Endothelial cell of umbilical vein (primary cell): ENCODE results near the gene DNAH11. TPM values are rescaled to one million over a fixed set of nuclear protein-coding genes. Genes with fewer than 3 reads are reported as not detected.
A peak's percentile ranks its signal among the peaks of the same experiment; 100 is the strongest.

Experiments
- BruUV-seq: library from RNA; stranded (reverse); fragments of 400-500 nt; replicated peaks from 2 replicates; lab custom pipeline; 2021; lab: Mats Ljungman, UMichigan
- CTCF ChIA-PET: fragments of 300-600, 350-600 bp; sonication (Branson Sonifier 250); formaldehyde crosslinking; loops from one replicate; lab custom pipeline; 2021; ENCODE audit warnings: antibody characterized with exemption, inconsistent platforms; lab: Charles Lee
- POLR2A ChIA-PET: fragments of 300-600, 350-600 bp; sonication (Branson Sonifier 250); formaldehyde crosslinking; loops from one replicate; lab custom pipeline; 2021; ENCODE audit warnings: antibody characterized with exemption, inconsistent platforms; lab: Charles Lee
- DNase-seq: peaks from one replicate; pipeline ENCODE4 v3.0.0-alpha.2; 2011; ENCODE audit warnings: low read depth, low spot score
- FAIRE-seq: peaks from 2 replicates; lab custom pipeline; 2011; peaks lifted over from hg19 to GRCh38; lab: Jason Lieb, UNC
- H2AFZ ChIP-seq: 2 replicates; pipeline ENCODE4 v1.6.0; 2012; ENCODE audit warnings: low read depth, low read length, control low read depth, inconsistent platforms
- H3K27ac ChIP-seq: 2 replicates; pipeline ENCODE4 v1.5.1; 2011; ENCODE audit warnings: low read depth, mild to moderate bottlenecking, control low read depth, low read length, moderate library complexity; ENCODE audit not compliant: insufficient read depth
- H3K27me3 ChIP-seq, 2 experiments: 2 replicates each; pipeline versions ENCODE4 v1.6.0 to v1.6.1; 2011; ENCODE audit warnings: low read length in 2 of 2, mixed read lengths in 1 of 2; ENCODE audit not compliant: control insufficient read depth in 2 of 2, insufficient read depth in 2 of 2
- H3K36me3 ChIP-seq, 2 experiments: 2 replicates in 1 of 2; 3 replicates in 1 of 2; pipeline ENCODE4 v1.5.1; 2011; ENCODE audit warnings: low read length in 2 of 2, mild to moderate bottlenecking in 1 of 2, moderate library complexity in 1 of 2; ENCODE audit not compliant: control insufficient read depth in 2 of 2, insufficient read depth in 2 of 2; ENCODE audit errors: extremely low read depth in 1 of 2
- H3K4me1 ChIP-seq: 3 replicates; pipeline ENCODE4 v1.5.1; 2011; ENCODE audit warnings: mild to moderate bottlenecking, low read length; ENCODE audit not compliant: control insufficient read depth, insufficient read depth; ENCODE audit errors: extremely low read depth
- H3K4me2 ChIP-seq: 2 replicates; pipeline ENCODE4 v1.6.1; 2011; ENCODE audit warnings: low read length, control low read depth, mixed read lengths; ENCODE audit not compliant: insufficient read depth
- H3K4me3 ChIP-seq, 3 experiments: fragments of 200-600 bp in 1 of 3; sonication (generic), shearing (Covaris generic) in 1 of 3; replicated peaks in 1 of 3; 2 replicates each; pipeline ENCODE4 v1.5.1; 2011 to 2016; ENCODE audit warnings: control low read depth in 3 of 3, low read length in 3 of 3, mild to moderate bottlenecking in 2 of 3, inconsistent platforms in 1 of 3, low read depth in 1 of 3, moderate library complexity in 1 of 3; ENCODE audit not compliant: insufficient read depth in 1 of 3
- H3K79me2 ChIP-seq: 2 replicates; pipeline ENCODE4 v1.6.0; 2012; ENCODE audit warnings: low read length, inconsistent platforms; ENCODE audit not compliant: control insufficient read depth, insufficient read depth
- H3K9ac ChIP-seq: replicated peaks from 2 replicates; pipeline ENCODE3; 2011; ENCODE audit warnings: low read length, control low read depth; ENCODE audit not compliant: insufficient read depth; ENCODE audit errors: extremely low read depth
- H3K9me1 ChIP-seq: replicated peaks from 3 replicates; pipeline ENCODE4 v1.6.0; 2011; ENCODE audit warnings: mild to moderate bottlenecking, low read length; ENCODE audit not compliant: control insufficient read depth, insufficient read depth; ENCODE audit errors: extremely low read depth
- H3K9me3 ChIP-seq: replicated peaks from 2 replicates; pipeline ENCODE4 v1.5.1; 2012; ENCODE audit warnings: low read length, inconsistent platforms; ENCODE audit not compliant: control insufficient read depth, insufficient read depth
- H4K20me1 ChIP-seq: replicated peaks from 2 replicates; pipeline ENCODE3; 2011; ENCODE audit warnings: mild to moderate bottlenecking, low read length; ENCODE audit not compliant: control insufficient read depth, insufficient read depth; ENCODE audit errors: extremely low read depth
- EZH2 ChIP-seq: IDR thresholded peaks from 2 replicates; pipeline ENCODE4 v1.6.1; 2012; ENCODE audit warnings: borderline replicate concordance, low read depth, mild to moderate bottlenecking, moderate library complexity, low read length, inconsistent platforms; ENCODE audit not compliant: severe bottlenecking
- FOS ChIP-seq: IDR thresholded peaks from 2 replicates; pipeline ENCODE4 v1.6.1; 2011; ENCODE audit warnings: mild to moderate bottlenecking, low read length, moderate library complexity, borderline replicate concordance; ENCODE audit not compliant: insufficient read depth
- GATA2 ChIP-seq: IDR thresholded peaks from 2 replicates; pipeline ENCODE4 v1.7.0; 2011; ENCODE audit warnings: low read depth, mild to moderate bottlenecking, moderate library complexity, mixed read lengths, low read length; ENCODE audit not compliant: insufficient read length, insufficient read depth
- JUN ChIP-seq: IDR thresholded peaks from 2 replicates; pipeline ENCODE4 v1.6.1; 2011; ENCODE audit warnings: borderline replicate concordance, low read depth; ENCODE audit not compliant: insufficient read length, insufficient read depth
- MYC ChIP-seq: IDR thresholded peaks from one replicate; pipeline ENCODE4 v1.6.1; 2011; ENCODE audit warnings: mild to moderate bottlenecking, low read depth, low read length
- POLR2A ChIP-seq: IDR thresholded peaks from 2 replicates; pipeline ENCODE4 v1.6.1; 2012; ENCODE audit warnings: low read depth, mild to moderate bottlenecking, control low read depth, low read length
- POLR2AphosphoS5 ChIP-seq: IDR thresholded peaks from 2 replicates; pipeline ENCODE4 v1.6.1; 2012; ENCODE audit warnings: low read depth, mild to moderate bottlenecking, control low read depth, low read length, moderate library complexity; ENCODE audit not compliant: insufficient read depth
- dilution Hi-C: fragments of 300-500 bp; cut with MboI; formaldehyde crosslinking; loops from one replicate; pipeline ENCODE4 v1.15.0; 2019; ENCODE audit warnings: low sequenced_read_pairs; ENCODE audit not compliant: extremely low pct_ligation_motif_present
- intact Hi-C: fragments of 100-400 bp; cut with micrococcal nuclease; formaldehyde crosslinking; loops from one replicate; pipeline ENCODE4 v1.10.0; 2022
- polyA plus RNA-seq, 4 experiments: library from polyadenylated mRNA; depleted of rRNA in 3 of 4; stranded (reverse) in 3 of 4; unstranded in 1 of 4; fragments of >200 nt; gene quantifications; 2 replicates each; pipeline versions ENCODE4 v1.2.1 to v1.2.3, GENCODE V29; 2011 to 2012; ENCODE audit warnings: missing spikeins in 1 of 4
- total RNA-seq: library from RNA; stranded (reverse); gene quantifications from 2 replicates; pipeline ENCODE4 v1.2.3, GENCODE V29; 2021
- TF ChIP-seq, protein P1 (sequence below): IDR thresholded peaks from 2 replicates; pipeline ENCODE4 v1.6.1; 2011; ENCODE audit not compliant: insufficient read depth, insufficient read length
- TF ChIP-seq, protein P2 (sequence below), 2 donors: IDR thresholded peaks; 1 replicate in 1 of 2; 2 replicates in 1 of 2; pipeline ENCODE4 v1.5.1; 2011; ENCODE audit warnings: low read length in 2 of 2, mild to moderate bottlenecking in 2 of 2, moderate library complexity in 2 of 2, control low read depth in 1 of 2, inconsistent platforms in 1 of 2, low read depth in 1 of 2; ENCODE audit not compliant: insufficient read depth in 1 of 2; ENCODE audit errors: extremely low read depth in 1 of 2

DNAH11 gene
- total and polyA plus RNA-seq, 2 donors (not counting 3 experiments of a cell fraction or from before 2014, with no cell fraction given), result 0.69 to 0.91 TPM

DNA sequence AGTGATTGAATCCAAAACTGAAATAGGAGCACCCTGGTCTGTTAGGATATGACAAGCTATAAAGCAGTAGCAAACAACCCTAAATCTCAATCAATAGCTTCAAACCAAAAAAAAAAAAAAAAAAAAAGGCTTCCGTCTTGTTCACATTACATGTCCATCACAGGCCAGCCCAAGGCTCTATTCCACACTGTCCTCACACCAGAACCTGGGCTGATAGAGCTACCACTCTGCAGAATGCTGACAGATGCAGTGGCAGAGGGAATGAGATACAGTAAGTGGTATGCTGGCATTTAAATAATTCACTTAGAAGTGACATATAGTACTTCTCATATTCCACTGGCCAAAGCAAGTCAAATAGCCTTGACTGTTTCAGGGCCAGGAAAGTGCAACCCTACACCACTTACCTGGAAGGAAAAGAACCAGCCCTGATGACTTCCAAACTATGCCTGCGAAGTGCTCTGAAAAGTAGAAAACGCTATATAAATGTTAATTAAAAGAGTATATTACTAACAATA, 397.1 kb downstream of the DNAH11 start:
- peak overlapping the region; percentile 3 for H3K4me2 ChIP-seq
- no peaks in the 10 kb centered on the region for H3K36me3 ChIP-seq
- BruUV-seq, result no TSS peak
- H3K4me1 ChIP-seq, result peaks cover 46% of the 10 kb centered on the region
- H3K27me3 ChIP-seq, result no peaks in the 10 kb centered on the region
- H3K79me2 ChIP-seq, result peaks cover 97% of the 10 kb centered on the region
- TF ChIP-seq POLR2A (no peak), POLR2AphosphoS5 (no peak), MYC (no peak)
- TF ChIP-seq, protein P1, sequence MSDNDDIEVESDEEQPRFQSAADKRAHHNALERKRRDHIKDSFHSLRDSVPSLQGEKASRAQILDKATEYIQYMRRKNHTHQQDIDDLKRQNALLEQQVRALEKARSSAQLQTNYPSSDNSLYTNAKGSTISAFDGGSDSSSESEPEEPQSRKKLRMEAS, result no peak
- H3K27ac ChIP-seq, result peak overlapping the region; percentile 34
- no peaks in the 10 kb centered on the region for H3K9me3 ChIP-seq
- H3K9ac ChIP-seq, result peak overlapping the region; percentile 2
- H3K9me1 ChIP-seq, result no peaks in the 10 kb centered on the region
- H2AFZ ChIP-seq, result no peak overlapping the region
- DNase-seq (no peak), FAIRE-seq (no peak)
- intact Hi-C loops (loop anchor here (1.0 to 10.0 kb wide), 3 partner anchors 17 to 1155 kb away; partner anchors contain the start of gene SP8), dilution Hi-C loops (no loop called here)
- no peak overlapping the region for H3K4me3 ChIP-seq
- CTCF ChIA-PET, result interaction anchor here (0.6 to 1.2 kb wide), 7 partner anchors 13 to 1371 kb away, joined by 3 to 6 read pairs (median 3); no protein-coding TSS in a partner anchor
- H4K20me1 ChIP-seq, result no peaks in the 10 kb centered on the region
- POLR2A ChIA-PET, result interaction anchor here (0.6 kb wide), 1 partner anchor 24 kb away, joined by 6 read pairs; no protein-coding TSS in a partner anchor

DNA sequence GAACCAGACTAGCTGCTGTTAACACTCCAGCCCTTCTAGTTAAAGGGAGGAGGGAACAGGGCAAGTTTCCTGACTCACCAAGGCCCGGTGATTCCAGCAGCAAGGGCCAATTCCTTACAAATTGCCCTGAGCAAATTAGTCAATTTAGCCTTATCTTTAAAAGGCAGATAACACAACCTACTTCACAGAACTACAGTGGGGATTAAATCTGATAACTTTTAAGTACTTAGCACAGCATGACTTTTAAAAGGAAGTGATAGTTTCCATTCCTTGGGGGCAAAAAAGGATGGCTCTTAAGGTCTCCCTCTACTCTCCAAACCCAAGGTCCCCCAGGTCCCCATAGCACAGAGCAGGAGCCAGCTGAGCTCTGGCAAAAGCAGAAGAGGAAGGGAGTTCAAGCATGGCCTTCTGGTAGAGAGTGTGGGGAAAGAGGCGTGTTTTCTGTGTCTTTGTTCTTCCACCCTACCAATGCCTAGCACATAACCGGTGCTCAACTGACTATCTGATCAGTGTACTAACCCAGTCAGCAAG, 398.8 kb downstream of the DNAH11 start:
- peak overlapping the region; percentile 4 for H3K4me2 ChIP-seq
- intact Hi-C loops, result loop anchor here (10.0 kb wide), 2 partner anchors 273 to 1157 kb away; partner anchors contain the start of gene SP8
- no peak for DNase-seq

More for the DNA sequence above, 398.8 kb downstream of the DNAH11 start:
- H3K36me3 ChIP-seq, result no peaks in the 10 kb centered on the region
- CTCF ChIA-PET, result no interaction called here
- H3K27me3 ChIP-seq, result no peaks in the 10 kb centered on the region
- no peaks in the 10 kb centered on the region for H3K9me3 ChIP-seq
- TF ChIP-seq JUN (no peak), MYC (no peak), FOS (peak; percentile 14), POLR2AphosphoS5 (no peak), EZH2 (no peak), POLR2A (no peak), GATA2 (peak; percentile 64)
- TF ChIP-seq, protein P2, sequence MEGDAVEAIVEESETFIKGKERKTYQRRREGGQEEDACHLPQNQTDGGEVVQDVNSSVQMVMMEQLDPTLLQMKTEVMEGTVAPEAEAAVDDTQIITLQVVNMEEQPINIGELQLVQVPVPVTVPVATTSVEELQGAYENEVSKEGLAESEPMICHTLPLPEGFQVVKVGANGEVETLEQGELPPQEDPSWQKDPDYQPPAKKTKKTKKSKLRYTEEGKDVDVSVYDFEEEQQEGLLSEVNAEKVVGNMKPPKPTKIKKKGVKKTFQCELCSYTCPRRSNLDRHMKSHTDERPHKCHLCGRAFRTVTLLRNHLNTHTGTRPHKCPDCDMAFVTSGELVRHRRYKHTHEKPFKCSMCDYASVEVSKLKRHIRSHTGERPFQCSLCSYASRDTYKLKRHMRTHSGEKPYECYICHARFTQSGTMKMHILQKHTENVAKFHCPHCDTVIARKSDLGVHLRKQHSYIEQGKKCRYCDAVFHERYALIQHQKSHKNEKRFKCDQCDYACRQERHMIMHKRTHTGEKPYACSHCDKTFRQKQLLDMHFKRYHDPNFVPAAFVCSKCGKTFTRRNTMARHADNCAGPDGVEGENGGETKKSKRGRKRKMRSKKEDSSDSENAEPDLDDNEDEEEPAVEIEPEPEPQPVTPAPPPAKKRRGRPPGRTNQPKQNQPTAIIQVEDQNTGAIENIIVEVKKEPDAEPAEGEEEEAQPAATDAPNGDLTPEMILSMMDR (IDR thresholded peaks at IDR 0.05; ENCODE audit: extremely low read depth in 1 of 2, insufficient read depth in 1 of 2, low read depth in 1 of 2, low read length in 2 of 2), result no peak
- TF ChIP-seq, protein P1, result no peak
- H3K9ac ChIP-seq, result no peak overlapping the region
- no peaks in the 10 kb centered on the region for H3K9me1 ChIP-seq
- no peak overlapping the region for H3K4me3 ChIP-seq
- dilution Hi-C loops, result no loop called here
- no peak for FAIRE-seq
- H3K79me2 ChIP-seq, result peaks cover 82% of the 10 kb centered on the region
- H2AFZ ChIP-seq, result no peak overlapping the region
- H3K27ac ChIP-seq, result peak overlapping the region; percentile 22
- POLR2A ChIA-PET, result no interaction called here
- no TSS peak for BruUV-seq
- no peaks in the 10 kb centered on the region for H4K20me1 ChIP-seq
- H3K4me1 ChIP-seq, result peaks cover 53% of the 10 kb centered on the region
